OCI-LY7 (cell line): ENCODE results near the gene SLC25A24. TPM values are rescaled to one million over a fixed set of nuclear protein-coding genes. Genes with fewer than 3 reads are reported as not detected.

ENCODE experiments used
- BruUV-seq: library from RNA; stranded (reverse); fragments of 400-500 nt; replicated peaks from 2 replicates; lab custom pipeline; 2021; lab: Mats Ljungman, UMichigan
- CTCF ChIA-PET: fragments of 300-600 bp; sonication (Branson Sonifier 250); formaldehyde crosslinking; loops from one replicate; lab custom pipeline; 2022; ENCODE audit warnings: antibody characterized with exemption; ENCODE audit not compliant: unreplicated experiment; lab: Charles Lee
- POLR2A ChIA-PET: fragments of 300-600 bp; sonication (Branson Sonifier 250); formaldehyde crosslinking; loops from one replicate; lab custom pipeline; 2022; ENCODE audit warnings: antibody characterized with exemption; lab: Charles Lee
- DNase-seq: peaks from one replicate; pipeline ENCODE4 v3.0.0-alpha.2; 2015; ENCODE audit warnings: low spot score
- H2AFZ ChIP-seq: fragments of 200-600 bp; sonication (generic), shearing (Covaris generic); 2 replicates; pipeline ENCODE4 v1.6.1; 2014; ENCODE audit warnings: mild to moderate bottlenecking, antibody characterized with exemption, low read length, moderate library complexity
- H3K27ac ChIP-seq: fragments of 200-600 bp; sonication (generic); 2 replicates; pipeline ENCODE4 v1.5.1; 2014; ENCODE audit warnings: mixed run types, low read depth, mild to moderate bottlenecking, moderate library complexity, low read length, inconsistent platforms; ENCODE audit not compliant: poor library complexity, severe bottlenecking
- H3K36me3 ChIP-seq: fragments of 200-600 bp; sonication (generic); 2 replicates; pipeline ENCODE4 v1.6.1; 2014; ENCODE audit warnings: mild to moderate bottlenecking, antibody characterized with exemption, low read length, moderate library complexity, mixed read lengths; ENCODE audit not compliant: insufficient read depth
- H3K4me1 ChIP-seq: fragments of 200-600 bp; sonication (generic); 2 replicates; pipeline ENCODE4 v1.5.1; 2014; ENCODE audit warnings: mild to moderate bottlenecking, low read length; ENCODE audit not compliant: insufficient read depth, poor library complexity, severe bottlenecking
- H3K4me2 ChIP-seq: fragments of 200-600 bp; sonication (generic); 2 replicates; pipeline ENCODE4 v1.6.1; 2014; ENCODE audit warnings: mild to moderate bottlenecking, low read length
- H3K4me3 ChIP-seq: fragments of 200-600 bp; sonication (generic); 2 replicates; pipeline ENCODE4 v1.5.1; 2014; ENCODE audit warnings: mild to moderate bottlenecking, low read depth, low read length; ENCODE audit not compliant: poor library complexity, severe bottlenecking
- H3K79me2 ChIP-seq: fragments of 200-600 bp; sonication (generic); 2 replicates; pipeline ENCODE4 v1.6.1; 2016; ENCODE audit warnings: low read depth, mild to moderate bottlenecking, low read length, moderate library complexity, mixed read lengths; ENCODE audit not compliant: insufficient read depth
- H3K9me2 ChIP-seq: fragments of 200-600 bp; sonication (generic); 2 replicates; pipeline ENCODE4 v1.6.1; 2016; ENCODE audit warnings: mild to moderate bottlenecking, low read length, mixed read lengths; ENCODE audit not compliant: insufficient read depth
- H3K9me3 ChIP-seq: fragments of 200-600 bp; sonication (generic); 2 replicates; pipeline ENCODE4 v1.6.1; 2014; ENCODE audit warnings: mild to moderate bottlenecking, mixed run types, low read length, mixed read lengths
- H4K20me1 ChIP-seq: fragments of 200-600 bp; sonication (generic); 2 replicates; pipeline ENCODE4 v1.6.1; 2014; ENCODE audit warnings: mild to moderate bottlenecking, antibody characterized with exemption, low read length, moderate library complexity, mixed read lengths; ENCODE audit not compliant: insufficient read depth
- CTCF ChIP-seq: fragments of 200-600 bp; sonication (generic); conservative IDR thresholded peaks from 2 replicates; pipeline ENCODE4 v1.5.1; 2014; ENCODE audit warnings: mild to moderate bottlenecking, antibody characterized with exemption, low read length, moderate library complexity, mixed read lengths
- EZH2phosphoT487 ChIP-seq: fragments of 200-600 bp; sonication (generic); IDR thresholded peaks from 2 replicates; pipeline ENCODE4 v1.6.1; 2018; ENCODE audit warnings: low read depth, borderline replicate concordance, mild to moderate bottlenecking, mixed run types, antibody characterized with exemption, low read length, moderate library complexity, mixed read lengths
- intact Hi-C: fragments of 100-400 bp; cut with micrococcal nuclease; formaldehyde crosslinking; loops from one replicate; pipeline ENCODE4 v1.10.0; 2022; ENCODE audit not compliant: unreplicated experiment
- total RNA-seq, 2 experiments: library from RNA; depleted of rRNA in 1 of 2; stranded (reverse); fragments of >200 nt in 1 of 2; shearing (Covaris generic) in 1 of 2; gene quantifications; 2 replicates each; pipeline ENCODE4 v1.2.3, GENCODE V29; 2014 to 2022

The SLC25A24 gene
- total RNA-seq, 2 experiments from 2014 or later = not detected

GRCh38 chr1:108108119-108108518, 92.0 kb downstream of the SLC25A24 start:
- H3K9me3 ChIP-seq = no peaks in the 10 kb centered on the region
- ChIA-PET POLR2A (interaction anchor here (0.8 kb wide), 1 partner anchor 106 kb away, joined by 3 read pairs; no protein-coding TSS in a partner anchor), CTCF (no interaction called here)
- no peak overlapping the region for H3K4me3 ChIP-seq
- H3K9me2 ChIP-seq = no peaks in the 10 kb centered on the region
- TF ChIP-seq EZH2phosphoT487 (no peak), CTCF (no peak)
- H3K4me1 ChIP-seq = no peaks in the 10 kb centered on the region
- no peaks in the 10 kb centered on the region for H3K36me3 ChIP-seq
- H4K20me1 ChIP-seq = no peaks in the 10 kb centered on the region
- H2AFZ ChIP-seq = no peak overlapping the region
- H3K4me2 ChIP-seq = no peak overlapping the region
- DNase-seq = no peak
- BruUV-seq = no TSS peak
- H3K27ac ChIP-seq = no peak overlapping the region
- intact Hi-C loops = no loop called here
- no peaks in the 10 kb centered on the region for H3K79me2 ChIP-seq

- CTCF ChIA-PET = no interaction called here
- no TSS peak for BruUV-seq
These were observed 92.5 kb downstream of the SLC25A24 start for GRCh38 chr1:108107658-108108057.

More at GRCh38 chr1:108107658-108108057, 92.5 kb downstream of the SLC25A24 start:
- no peaks in the 10 kb centered on the region for H3K4me1 ChIP-seq
- H3K4me3 ChIP-seq = no peak overlapping the region
- H3K9me3 ChIP-seq = no peaks in the 10 kb centered on the region
- no peak for TF ChIP-seq EZH2phosphoT487
- no peak for TF ChIP-seq CTCF
- H2AFZ ChIP-seq = no peak overlapping the region
- POLR2A ChIA-PET = interaction anchor here (0.8 to 1.0 kb wide), 2 partner anchors 105 to 140 kb away, joined by 3 read pairs; no protein-coding TSS in a partner anchor
- H4K20me1 ChIP-seq = no peaks in the 10 kb centered on the region
- H3K27ac ChIP-seq = no peak overlapping the region
- H3K36me3 ChIP-seq = no peaks in the 10 kb centered on the region
- intact Hi-C loops = no loop called here
- H3K9me2 ChIP-seq = no peaks in the 10 kb centered on the region
- no peak overlapping the region for H3K4me2 ChIP-seq
- H3K79me2 ChIP-seq = no peaks in the 10 kb centered on the region
- no peak for DNase-seq
